Measurements from ENCODE around the gene CERKL.
A peak's percentile ranks its signal among the peaks of the same experiment; 100 is the strongest.

The CERKL gene

DNA sequence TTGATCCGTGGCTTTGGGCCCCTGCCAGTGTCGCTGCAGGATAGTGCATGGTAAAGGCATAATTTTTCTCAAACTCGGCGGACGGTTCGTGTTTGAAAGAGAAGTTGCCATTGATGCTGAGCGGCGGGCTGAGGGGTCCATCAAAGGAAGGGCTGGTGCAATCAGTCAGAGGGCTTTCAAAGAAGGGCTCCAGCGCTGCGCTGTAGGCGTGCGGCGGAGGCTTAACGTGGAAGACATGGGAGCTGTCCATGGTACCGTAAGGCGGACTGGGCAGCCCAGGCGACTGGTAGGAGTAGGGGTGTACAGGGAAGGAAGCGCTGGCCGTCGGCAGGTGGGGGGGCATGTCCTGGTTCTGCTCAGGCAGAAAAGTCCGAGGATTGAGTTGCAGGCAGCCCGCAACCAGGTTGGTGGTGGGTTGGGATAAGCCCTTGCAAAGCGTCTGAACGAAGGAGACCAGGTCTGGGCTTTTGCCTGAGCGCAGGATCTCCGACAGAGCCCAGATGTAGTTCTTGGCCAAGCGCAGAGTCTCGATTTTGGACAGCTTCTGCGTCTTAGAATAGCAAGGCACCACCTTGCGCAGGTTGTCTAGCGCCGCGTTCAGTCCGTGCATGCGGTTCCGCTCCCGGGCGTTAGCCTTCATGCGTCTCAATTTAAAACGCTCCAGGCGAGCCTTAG, 21.1 kb upstream of the CERKL start:
- no peak for DNase-seq

- DNase-seq: no peak
These were observed 18.3 kb upstream of the CERKL start for GRCh38 chr2:181675254-181675653.

- DNase-seq: no peak
These were observed 17.6 kb upstream of the CERKL start for GRCh38 chr2:181674461-181674860.

DNA sequence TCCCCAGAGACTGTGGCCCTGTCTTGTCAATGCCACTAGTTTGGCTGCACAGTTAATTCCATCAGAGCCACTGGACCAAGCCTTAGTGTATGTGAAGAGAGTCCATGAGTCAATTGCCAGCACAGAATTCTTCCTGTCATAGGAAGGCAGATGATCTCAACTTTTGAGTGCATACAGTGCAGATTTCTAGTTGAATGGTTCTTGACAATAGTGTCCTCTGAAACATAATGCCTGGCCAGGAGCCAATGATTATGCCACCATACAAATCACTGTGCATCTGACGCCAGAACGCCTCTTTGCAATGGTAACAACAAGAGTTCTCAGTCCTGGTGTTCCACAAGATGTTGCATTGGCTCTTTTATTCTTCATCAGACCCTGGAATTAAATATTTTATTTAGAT, 16.3 kb upstream of the CERKL start:
- peak; percentile 94 for DNase-seq

GRCh38 chr2:181672255-181673008, 15.5 kb upstream of the CERKL start:
- no peak for DNase-seq

DNA sequence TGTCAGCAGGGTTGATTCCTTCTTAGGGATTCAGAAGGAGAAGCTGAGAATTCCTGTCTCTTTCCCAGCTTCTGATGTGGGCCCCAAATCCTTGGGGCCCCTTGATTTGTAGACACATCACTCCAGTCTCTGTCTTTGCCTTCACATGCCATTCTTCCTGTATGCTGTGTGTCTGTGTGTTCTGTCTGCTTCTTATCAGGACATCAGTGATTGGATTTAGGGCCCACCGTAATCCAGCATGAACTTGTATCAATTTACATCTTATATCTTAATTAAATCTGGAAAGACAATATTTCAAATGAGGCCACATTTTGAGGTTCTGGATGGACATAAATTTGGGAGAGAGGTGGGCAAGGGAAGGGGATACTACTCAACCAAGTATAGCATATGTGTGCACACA, 13.7 kb upstream of the CERKL start:
- DNase-seq: no peak

DNA sequence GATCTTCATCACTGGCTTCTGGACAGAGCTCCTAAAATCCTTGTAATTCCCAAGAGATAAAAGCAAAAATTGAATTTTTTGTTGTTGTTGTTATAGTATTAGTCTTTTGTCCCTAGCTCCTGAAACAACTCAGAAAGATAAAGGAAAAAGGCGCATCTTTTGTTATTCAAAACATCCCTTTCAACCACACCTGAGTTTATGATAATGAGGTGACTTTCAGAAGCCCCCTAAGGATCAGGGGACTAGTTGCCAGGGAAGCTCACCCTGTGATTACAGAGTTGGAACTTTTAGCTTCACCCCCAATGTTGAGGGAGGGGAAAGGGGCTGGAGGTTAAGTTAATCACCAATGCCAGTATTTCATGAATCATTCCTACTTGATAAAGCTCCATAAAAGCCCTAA, 10.3 kb upstream of the CERKL start:
- no peak for DNase-seq

DNA sequence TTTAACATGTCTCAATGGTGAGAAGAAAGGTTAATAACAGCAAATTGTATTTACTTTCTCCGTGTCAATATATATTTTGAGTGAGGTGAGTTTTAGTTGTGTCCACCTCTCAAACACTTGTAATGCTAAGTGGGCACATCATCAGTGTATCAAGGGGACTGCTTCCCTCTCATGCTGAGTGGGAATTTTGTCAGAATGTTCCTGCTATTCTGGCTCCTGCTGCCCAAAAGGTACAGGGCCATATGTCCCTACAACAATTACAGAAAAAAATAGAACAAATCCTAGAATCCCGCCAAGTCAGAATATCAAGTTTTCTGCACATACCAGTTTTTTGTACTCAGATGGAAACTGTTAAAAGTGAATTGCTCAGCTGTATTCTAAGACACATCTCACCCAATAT, 5.4 kb upstream of the CERKL start:
- DNase-seq: no peak

GRCh38 chr2:181660181-181660580, 3.3 kb upstream of the CERKL start:
- no peak for DNase-seq

DNA sequence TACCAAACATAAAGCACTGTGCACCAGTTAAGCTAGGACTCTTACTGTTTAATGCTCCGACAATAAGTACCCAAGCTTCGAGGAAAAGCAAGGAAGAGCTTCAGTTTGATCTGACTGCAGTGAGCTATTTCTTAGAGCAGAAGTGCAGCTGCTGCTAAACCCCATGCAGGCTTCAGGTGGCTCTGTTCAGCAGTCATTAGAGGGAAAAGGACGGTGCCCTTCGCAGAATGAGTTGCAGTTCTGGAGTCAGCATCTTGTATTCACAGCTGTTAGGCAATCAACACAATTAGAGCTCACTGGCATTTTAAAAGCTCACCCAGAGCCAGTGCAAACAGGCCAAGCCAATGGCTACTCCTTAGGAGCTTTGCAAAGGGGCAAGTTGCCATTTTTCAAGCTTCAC, 1.5 kb upstream of the CERKL start:
- peak; percentile 22 for DNase-seq

GRCh38 chr2:181657379-181657778, 474 bp upstream of the CERKL start:
- DNase-seq: no peak

DNA sequence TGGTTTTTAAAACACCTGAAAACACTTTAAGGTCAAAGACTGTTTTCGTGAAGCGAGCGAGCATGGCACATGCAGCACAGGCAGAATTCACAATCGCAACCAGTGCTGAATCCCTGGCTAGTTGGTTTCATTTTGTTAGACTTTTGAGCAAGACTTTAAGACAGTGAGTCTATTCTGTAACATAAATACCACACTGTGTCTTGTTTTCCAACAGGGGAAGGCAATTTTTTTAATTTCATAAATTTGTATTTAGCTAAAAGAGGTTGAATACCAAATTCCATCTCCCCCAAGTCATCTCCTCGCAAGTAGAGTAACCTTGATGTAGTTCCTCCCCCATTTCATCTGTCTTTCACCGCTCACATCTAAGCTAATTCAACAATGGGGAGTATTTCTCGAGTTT, 1.4 kb downstream of the CERKL start:
- DNase-seq: no peak

GRCh38 chr2:181649436-181649979, 7.4 kb downstream of the CERKL start:
- no peak for DNase-seq

- DNase-seq: no peak
These were observed 8.3 kb downstream of the CERKL start for GRCh38 chr2:181648478-181649155.

DNA sequence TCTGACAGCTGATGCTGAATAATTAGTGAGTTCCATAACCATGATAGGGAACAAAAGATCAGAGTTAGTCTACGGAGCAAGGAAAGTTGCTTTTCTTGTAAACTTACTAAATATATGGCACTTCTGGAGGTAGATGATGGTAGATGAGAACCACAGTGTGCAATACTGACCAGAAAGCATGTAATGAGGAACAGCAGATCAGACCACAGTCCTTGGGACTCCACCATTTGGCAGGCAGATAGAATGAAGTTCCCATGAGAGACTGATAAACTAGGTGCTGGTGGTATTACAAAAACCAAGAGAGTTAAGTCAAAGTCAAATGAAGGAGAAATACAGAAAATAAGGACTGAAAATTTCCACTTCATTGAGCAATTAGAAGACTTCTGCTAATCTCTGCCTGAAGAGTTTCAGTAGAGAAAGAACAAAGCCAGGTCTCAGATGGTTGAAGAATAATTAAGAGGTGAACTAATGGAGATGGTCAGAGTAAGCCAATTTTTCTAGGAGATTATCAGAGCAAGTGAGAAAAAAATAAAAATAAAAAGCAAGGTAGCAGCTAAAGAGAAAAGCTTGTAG, 10.4 kb downstream of the CERKL start:
- no peak for DNase-seq

DNA sequence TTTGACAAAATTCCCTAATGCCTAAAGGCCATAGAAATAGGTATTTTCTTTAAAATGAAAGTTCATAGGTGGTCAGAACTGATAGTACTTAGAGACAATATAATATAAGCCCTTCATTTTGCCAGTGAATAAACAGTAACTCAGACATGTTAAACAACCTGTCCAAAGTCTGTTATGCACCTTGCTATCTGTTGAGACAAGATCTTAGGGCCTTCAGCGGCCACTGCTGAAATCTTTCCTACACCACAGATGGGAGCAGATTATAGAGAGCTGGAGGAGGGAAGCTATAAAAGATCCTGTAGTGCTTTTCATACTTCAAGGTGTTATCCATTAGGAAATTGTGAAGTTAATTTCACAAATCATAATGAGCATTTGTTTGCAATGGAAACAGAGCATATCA, 13.8 kb downstream of the CERKL start:
- no peak for DNase-seq

- no peak for DNase-seq
These were observed 14.8 kb downstream of the CERKL start for GRCh38 chr2:181642086-181642485.

DNA sequence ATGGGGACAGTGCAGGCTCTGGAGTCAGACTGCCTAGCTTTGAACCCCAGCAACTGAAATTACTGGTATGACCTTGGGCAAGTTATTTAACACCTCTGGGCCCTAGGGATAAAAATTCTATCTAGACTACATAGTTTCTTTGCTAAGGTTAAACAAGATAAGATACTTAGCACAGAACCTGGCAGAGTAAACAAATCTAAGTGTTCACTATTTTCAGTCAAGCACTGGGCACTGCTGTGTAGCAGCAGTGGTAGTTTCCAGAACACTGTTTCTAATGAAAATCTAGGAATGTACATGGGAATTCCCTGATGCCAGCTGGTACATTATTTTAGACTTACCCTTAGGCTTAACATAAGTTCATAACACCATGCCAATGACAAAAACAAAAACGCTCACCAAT, 17.2 kb downstream of the CERKL start:
- no peak for DNase-seq

- no peak for DNase-seq
These were observed 24.0 kb downstream of the CERKL start for GRCh38 chr2:181632733-181633401.

DNA sequence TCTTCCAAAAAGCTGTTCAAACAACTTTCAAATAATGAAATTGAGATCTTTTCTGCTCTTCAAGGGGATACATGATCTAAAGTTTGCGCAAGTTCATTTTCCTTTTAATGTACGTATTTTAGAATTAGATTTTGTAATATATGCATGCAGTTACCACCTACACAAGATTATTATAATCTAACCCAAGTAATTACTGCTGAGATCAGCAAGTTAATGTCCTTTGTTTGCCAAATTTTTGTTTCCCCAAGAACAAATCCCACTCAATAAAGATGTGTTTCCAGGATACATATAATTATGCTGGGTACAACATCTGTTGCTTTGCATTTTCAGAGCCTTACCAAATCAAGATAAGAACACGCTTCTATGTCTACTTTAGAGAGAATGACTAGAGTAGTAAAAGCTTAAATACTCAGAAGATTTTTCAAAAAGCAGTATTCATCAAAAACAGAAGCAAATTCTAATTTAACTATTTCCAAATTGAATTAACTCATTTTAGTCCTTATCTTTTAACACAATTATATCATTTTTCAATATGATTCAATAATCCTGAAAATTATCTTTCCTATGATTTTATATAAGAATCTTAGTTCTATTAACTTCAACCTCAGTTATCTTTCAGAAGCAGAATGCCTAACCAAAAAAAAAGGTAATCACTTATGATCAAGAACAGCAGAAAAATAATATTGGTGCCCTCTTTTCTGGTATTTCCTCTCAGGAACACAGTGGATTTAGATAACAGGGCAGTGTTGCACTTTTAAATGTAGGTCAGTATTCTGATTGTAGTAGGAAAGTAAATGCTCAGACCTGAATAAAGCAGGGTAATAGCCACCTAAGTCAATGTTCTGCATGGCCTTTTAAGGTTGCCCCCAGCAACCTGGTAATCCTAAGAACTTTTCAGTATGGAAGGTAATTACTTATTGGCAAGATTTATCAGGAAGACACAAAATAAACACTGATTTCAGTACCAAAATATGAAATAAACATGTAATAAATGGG, 28.0 kb downstream of the CERKL start:
- DNase-seq: no peak

DNA sequence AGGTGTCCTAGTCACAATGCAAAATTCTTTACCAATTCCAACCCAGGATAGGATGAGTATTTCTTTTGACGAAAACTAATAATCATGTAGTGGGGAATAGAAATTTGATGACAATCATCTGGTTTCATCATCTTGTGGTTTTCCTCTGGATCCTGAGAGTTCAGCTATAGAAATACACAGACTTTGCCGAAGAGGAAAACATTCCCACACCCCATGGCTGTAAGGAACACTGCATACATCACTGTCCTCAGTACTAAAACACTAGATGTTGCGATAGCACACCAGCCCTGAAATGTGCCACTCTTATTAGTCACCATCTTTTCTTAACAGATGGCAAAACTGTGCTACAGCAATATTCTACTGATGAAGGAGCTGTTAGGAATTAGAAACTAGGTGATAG, 29.4 kb downstream of the CERKL start:
- DNase-seq: no peak

- no peak for DNase-seq
These were observed 30.2 kb downstream of the CERKL start for GRCh38 chr2:181626671-181627070.
